ENCODE measurements around the gene SLC41A3.

Gene SLC41A3

DNA sequence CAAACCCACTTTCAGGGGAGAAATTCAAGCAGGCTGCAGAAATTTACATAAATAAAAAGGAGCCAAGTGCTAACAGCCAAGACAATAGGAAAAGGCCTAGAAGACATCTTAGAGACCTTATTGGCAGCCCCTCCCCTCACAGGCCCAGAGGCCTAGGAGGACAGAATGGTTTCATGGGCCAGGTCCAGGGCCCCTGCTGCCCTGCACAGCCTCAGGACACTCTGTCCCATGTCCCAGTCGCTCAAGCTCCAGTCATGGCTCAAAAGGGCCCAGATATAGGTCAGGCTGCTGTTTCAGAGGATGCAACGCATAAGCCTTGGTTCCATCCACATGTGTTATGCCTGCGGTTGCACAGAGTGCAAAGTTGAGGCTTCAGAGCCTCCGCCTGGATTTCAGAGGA is 55.8 kb downstream of the SLC41A3 start:
- DNase-seq (ENCODE audit: low read depth in 2 of 2, low spot score in 1 of 2): no peak

GRCh38 chr3:126026761-126027160 is 57.2 kb downstream of the SLC41A3 start:
- no peak for DNase-seq (ENCODE audit: low read depth in 2 of 2, low spot score in 1 of 2)

- no peak for DNase-seq (ENCODE audit: low read depth in 2 of 2, low spot score in 1 of 2)
Observed at GRCh38 chr3:126026277-126026751, 57.6 kb downstream of the SLC41A3 start.

DNA sequence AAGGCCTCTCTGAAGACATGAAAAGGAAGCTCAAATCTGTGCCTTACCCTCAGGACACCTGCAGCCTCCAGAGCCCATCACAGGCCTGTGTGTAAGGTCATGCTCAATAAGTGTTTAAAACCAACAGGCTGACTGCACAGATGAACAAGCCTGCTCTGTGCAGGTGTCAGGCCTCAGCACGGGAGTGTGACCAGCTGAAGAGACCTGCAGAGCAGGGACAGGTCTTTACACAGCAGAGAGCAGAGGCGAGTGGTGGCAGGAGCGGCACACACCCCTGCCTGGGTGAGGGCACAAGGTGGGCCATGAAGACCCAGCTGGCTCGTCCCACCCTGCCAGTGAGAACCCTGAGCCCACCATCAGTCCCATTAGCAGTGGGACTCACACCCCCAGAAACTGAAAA is 58.1 kb downstream of the SLC41A3 start:
- no peak for DNase-seq (ENCODE audit: low read depth in 2 of 2, low spot score in 1 of 2)

DNA sequence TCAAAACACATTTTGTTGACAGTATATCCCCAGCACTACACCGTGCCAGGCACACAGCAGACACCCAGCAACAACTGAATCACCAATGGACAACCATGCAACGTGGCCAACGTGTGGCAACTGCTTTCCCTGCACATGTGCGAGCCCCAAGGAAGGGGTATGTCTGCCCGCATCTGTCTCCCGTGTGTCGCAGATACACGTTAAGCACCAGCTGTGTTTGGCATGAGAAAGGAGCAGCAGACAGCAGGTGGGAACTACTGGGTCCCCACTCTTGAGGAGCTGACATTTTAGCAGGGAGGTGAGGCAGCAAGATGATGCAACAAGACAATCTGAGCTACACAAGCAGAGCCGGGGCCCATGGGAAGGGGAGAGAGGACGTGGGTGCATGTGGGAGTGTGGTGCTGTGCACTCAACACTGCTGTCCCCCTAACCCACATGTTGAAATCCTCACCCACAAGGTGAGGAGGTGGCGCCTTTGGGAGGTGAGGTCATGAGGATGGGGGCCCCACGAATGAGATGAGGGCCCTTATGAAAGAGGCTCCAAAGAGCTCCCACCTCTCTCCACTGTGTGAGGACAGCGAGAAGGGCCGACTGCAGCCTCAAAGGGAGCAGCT is 58.7 kb downstream of the SLC41A3 start:
- DNase-seq (ENCODE audit: low read depth in 2 of 2, low spot score in 1 of 2): no peak

GRCh38 chr3:126024049-126024854 is 59.7 kb downstream of the SLC41A3 start:
- DNase-seq (ENCODE audit: low read depth in 2 of 2, low spot score in 1 of 2): no peak

GRCh38 chr3:126023390-126023789 is 60.5 kb downstream of the SLC41A3 start:
- no peak for DNase-seq (ENCODE audit: low read depth in 2 of 2, low spot score in 1 of 2)

DNA sequence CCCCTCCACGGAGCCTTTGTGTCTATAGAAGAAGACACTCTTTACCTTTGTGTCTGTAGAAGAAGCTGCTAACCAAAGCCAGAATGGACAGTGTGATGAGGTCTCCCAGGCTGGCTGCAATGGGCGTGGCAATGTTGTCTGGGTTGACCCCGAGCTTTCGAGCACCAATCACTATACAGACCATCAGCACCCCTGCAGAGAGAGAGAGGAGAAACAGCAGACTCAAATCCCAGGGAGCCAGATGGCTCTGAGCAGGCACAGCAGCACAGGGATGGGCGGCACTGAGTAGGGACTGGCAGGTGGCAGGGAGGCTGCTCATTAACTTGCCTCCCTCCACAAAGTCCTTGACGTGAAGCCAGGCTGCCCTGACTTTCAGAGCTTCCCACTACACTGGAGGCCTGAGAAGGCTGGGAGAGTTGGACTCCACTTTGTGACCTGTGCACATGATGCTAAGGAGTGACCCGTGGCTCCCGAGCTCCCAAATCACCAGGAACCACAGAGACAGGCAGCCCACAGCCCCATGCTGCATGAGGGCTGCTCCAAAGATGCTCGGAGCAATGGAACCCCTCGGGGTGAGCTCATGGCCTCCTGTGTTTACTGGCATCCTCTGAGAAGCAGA is 61.1 kb downstream of the SLC41A3 start:
- no peak for DNase-seq (ENCODE audit: low read depth in 2 of 2, low spot score in 1 of 2)

DNA sequence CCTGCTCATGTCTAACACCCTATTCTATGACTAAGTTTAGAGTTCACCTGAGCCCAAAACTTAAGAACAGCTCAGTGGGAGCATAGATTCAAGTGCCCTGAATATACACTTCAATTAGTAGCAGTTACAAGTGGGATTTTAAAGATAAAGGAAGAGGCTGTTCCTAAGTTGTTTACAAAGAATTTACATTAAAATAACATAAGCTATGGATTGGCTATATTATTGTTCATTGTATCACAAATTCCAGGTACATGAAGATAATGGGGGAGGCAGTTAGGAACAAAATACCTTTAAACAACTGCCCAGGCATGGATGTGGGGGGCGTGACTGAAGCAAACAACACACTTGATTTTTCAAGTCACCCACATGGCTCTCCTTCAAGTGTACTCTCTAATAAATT is 62.2 kb downstream of the SLC41A3 start:
- DNase-seq (ENCODE audit: low read depth in 2 of 2, low spot score in 1 of 2): no peak

GRCh38 chr3:126021224-126021623 is 62.7 kb downstream of the SLC41A3 start:
- no peak for DNase-seq (ENCODE audit: low read depth in 2 of 2, low spot score in 1 of 2)

DNA sequence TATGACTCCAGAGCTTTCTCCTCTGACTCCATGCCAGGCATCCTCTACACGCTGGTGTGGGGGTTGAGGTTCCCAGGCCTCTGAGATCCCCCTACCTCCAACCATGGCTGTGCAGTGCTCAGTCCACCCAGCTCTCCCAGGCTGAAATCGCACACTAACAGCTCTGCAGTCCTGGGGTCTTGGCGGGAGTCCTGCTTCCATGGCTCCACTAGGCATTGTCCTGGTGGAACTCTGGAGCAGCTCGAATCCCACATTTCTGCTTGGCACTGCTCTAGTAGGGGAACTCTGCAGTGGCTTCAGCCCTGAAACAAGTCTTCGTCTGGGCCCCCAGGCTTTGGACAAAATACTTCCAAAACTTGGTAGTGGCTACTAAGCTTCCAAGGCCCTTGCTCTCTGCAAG is 64.2 kb downstream of the SLC41A3 start:
- DNase-seq (ENCODE audit: low read depth in 2 of 2, low spot score in 1 of 2): no peak

GRCh38 chr3:126018995-126019394 is 64.9 kb downstream of the SLC41A3 start:
- no peak for DNase-seq (ENCODE audit: low read depth in 2 of 2, low spot score in 1 of 2)

GRCh38 chr3:126018545-126018944 is 65.4 kb downstream of the SLC41A3 start:
- no peak for DNase-seq (ENCODE audit: low read depth in 2 of 2, low spot score in 1 of 2)

DNA sequence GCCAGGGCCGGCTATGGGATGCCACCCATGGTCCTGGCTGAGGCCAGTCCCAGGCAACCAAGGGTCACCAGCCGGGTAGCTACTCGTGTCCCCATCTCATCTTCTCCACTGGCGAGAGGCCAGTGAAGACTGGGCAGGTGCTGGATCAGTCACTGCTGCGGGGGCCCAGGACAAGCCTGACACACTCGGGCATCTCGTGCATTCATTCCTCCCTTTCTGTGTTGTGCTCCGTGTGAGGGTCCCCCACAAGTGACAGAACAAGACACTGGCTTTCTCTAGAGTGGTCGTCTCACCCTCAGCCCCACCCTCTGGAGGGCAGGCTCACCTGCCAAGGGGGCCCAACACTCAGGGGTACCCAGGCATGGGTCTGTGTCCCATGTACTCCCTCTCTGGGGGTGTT is 66.6 kb downstream of the SLC41A3 start:
- no peak for DNase-seq (ENCODE audit: low read depth in 2 of 2, low spot score in 1 of 2)

GRCh38 chr3:126016616-126017015 is 67.3 kb downstream of the SLC41A3 start:
- no peak for DNase-seq (ENCODE audit: low read depth in 2 of 2, low spot score in 1 of 2)

DNA sequence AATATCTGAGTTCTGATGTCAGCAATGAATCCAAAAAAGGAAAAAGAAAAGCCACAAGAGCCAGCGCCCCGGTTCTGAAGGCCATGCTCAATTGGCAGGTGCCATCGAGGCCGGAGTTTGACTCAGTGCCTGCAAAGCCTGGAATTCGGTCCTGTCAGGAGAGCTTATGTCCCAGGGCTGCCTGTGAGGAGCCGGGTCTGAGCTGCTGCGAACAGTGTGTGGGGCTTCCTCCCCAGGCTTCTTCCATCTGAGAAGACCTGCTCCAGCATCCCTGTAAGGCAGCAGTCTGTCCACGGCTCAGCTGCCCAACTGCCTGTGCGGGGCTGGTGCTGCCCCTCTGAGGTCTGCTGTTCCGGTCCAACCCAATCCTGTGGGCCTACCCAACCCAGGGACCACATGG is 68.8 kb downstream of the SLC41A3 start:
- no peak for DNase-seq (ENCODE audit: low read depth in 2 of 2, low spot score in 1 of 2)

GRCh38 chr3:126014252-126014651 is 69.7 kb downstream of the SLC41A3 start:
- DNase-seq (ENCODE audit: low read depth in 2 of 2, low spot score in 1 of 2): no peak

GRCh38 chr3:126013751-126014156 is 70.2 kb downstream of the SLC41A3 start:
- no peak for DNase-seq (ENCODE audit: low read depth in 2 of 2, low spot score in 1 of 2)

DNA sequence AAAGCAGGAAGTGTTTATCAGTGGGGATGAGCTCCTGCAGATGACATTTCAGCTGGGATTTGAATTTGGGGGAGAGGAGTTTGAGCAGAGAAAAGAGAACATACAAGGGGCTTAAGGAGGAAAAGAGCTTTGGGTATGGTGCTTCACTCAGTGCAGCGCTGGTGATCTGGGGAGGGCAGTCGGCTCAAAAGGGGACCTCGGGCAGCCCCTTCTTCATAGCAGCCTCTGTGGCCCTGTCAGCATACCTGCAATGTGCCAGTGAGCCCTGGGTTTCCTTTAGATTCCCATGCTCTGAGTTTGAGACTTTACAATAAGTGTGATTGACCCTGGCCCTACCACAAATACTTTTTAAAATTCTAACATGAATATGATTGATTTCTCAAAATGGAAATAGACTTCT is 74.7 kb downstream of the SLC41A3 start:
- no peak for DNase-seq (ENCODE audit: low read depth in 2 of 2, low spot score in 1 of 2)

- no peak for DNase-seq (ENCODE audit: low read depth in 2 of 2, low spot score in 1 of 2)
Observed at GRCh38 chr3:126008219-126008618, 75.7 kb downstream of the SLC41A3 start.

GRCh38 chr3:126005951-126006350 is 78.0 kb downstream of the SLC41A3 start:
- DNase-seq (ENCODE audit: low read depth in 2 of 2, low spot score in 1 of 2): no peak

DNA sequence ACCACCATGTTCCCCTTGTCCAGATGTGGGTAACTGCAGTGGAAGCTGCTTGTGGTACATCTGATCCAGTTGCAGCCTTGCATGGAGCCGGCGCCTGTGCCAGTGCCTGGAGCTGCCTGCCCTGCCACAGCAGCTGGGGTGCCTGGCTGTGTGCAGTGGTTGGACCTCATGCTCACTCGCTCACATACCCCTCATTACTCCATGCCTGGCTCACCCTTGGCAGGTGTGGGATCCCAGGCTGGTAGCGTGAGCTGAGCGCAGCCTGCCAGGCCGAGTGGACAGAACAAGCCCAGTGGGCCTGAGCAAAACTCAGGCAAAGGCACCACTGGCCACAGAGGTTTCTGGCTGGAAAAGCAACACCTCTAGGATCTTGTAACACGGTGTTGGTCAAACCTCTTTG is 79.2 kb downstream of the SLC41A3 start:
- no peak for DNase-seq (ENCODE audit: low read depth in 2 of 2, low spot score in 1 of 2)
